Measurements from ENCODE around the gene OLFML1.
A peak's percentile ranks its signal among the peaks of the same experiment; 100 is the strongest.

OLFML1 gene

DNA sequence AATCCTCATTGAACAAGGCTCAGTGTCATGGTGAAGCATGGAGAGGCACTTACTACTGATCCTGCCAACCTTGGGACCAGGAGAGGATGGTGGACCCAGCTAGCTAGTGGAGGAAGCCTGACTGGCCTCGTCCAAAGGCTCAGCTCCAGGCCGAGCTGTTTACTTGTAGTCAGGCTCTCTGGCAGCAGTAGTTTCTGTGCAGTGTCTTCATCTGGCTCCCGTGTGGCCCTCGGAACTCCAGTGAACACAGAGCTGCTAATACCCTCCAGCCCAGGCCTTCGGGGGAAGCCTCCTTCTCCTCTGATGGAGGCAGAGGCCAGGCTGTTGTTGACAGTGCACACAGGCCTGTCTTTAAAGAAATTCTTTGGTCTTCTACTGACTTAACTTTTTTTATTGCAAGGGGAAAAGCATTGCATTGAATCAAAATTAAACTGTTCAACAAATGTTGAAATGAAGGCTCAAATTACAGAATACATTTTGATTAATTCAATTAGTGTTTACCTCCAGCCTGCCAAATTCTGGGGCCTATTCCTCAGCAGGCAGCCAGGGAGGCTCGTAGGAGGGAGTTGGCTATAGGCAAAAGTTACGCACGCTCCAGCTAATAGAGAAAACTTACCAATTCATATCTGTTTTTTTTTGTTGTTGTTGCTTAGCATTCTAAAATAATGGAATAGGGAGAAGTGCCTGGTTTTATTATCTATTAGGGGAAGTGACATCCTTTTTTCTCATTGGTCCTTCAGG lies 47.3 kb downstream of the OLFML1 start:
- DNase-seq (ENCODE audit: low read depth in 2 of 2): no peak

DNA sequence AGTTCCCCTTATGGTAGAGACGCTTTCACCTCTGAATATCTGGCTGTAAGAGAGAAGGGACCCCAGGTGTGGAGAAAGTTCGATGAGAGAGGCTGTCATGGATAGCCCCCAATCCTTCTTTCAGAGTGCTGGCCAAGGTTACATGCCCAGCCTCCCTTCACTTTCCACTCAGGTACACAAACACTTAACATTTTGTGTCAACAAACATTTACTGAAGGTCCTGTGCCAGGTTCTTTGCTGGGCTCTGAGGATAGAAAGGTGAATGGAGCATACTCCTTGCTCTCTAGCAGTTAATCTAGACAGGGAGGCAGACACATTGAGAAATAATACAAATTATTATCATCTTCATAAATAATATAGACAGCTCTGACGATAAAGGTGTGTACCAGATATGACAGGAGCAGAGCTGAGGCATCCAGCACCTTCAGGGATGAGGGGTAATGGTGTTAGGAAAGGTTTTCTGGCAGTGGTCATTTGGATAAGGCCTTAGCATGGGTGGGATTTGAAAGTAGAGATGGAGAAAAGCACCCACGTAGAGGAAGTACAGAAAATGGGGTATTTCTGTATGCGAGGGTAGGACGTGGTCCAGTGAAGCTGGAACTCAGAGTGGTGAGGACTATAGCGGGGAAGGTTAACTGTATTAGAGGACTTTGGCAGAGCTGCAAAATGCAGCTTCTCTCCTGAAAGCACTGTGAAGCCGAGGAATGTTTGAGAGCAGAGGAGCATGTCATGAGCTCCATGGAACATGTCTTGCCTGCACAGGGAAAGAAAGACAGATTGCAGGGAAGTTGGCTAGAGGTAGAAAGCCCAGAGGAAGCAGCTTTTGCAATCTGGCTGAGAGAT lies 48.1 kb downstream of the OLFML1 start:
- no peak for DNase-seq (ENCODE audit: low read depth in 2 of 2)

DNA sequence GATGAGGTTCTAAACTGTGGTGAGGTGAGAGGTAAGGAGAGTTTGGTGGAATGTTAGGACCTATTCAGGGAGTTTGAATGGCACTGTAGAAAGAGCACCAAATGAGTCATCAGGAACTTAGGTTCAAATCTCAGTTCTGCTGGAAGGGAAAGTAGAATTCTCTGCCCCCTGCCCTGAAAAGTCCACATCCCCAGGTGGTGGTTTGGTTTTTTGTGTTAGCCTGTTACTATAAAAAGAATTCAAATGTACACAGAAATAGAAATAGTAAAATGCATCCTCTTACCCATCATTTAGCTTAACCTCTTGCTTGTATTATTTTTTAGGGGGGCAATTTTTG lies 48.7 kb downstream of the OLFML1 start:
- DNase-seq (ENCODE audit: low read depth in 2 of 2): no peak

DNA sequence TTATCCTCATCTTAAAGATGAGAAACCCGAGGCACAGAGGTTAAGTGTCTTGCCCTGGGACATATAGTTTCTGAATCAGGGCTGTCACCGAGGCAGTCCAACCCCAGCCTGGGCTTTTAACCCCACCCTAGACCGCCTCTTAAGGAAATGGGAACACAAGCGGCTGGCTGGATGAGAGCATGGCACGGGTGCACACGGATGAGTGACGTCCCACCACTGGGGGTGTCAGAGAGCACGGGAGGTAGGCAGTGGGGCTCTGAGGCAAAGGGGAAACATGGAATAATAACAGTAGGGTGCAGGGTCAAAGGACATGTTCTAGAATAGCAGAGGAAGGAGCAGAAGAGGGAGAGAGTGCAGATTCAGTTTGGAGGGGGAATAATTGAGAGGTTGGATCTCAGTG lies 50.8 kb downstream of the OLFML1 start:
- DNase-seq (ENCODE audit: low read depth in 2 of 2): no peak

DNA sequence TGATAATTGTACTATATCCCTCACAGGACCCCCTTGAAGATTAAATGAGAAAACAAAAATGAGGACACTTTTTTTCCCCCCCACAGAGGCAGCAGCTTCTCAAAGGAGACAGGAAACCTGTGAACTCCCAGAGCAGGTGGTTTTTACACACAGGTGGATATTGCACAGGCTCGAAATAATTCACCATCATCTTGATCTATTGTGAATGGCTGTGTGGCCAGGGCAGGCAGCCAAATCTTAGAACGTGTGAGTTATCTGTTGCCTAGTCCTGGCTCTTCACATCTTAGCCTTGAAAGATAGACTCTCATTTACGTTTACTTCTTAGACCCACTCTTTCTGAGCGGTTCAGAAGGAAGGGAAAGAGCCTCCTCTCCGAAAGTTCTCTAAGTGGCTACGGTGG lies 52.0 kb downstream of the OLFML1 start:
- no peak for DNase-seq (ENCODE audit: low read depth in 2 of 2)

DNA sequence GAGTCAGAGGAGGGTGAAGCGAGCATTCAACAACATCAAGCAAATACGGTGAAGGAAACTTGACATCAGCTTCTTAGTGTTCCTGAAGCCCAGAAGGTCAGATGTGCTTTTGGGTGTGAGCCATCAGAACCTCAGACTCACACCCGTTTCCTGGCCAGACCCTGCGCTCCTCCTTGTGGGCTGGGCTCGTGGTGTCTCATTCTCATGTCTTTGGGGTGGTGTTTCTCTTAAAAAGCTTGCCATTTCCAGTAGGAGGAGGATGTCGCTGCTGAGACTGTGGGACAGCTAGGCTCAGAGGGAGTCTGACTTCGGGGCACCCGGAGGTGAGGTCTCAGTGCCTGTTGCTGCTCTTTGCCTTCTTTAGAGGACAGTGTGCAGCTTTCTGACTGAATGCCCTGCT lies 52.7 kb downstream of the OLFML1 start:
- no peak for DNase-seq (ENCODE audit: low read depth in 2 of 2)

DNA sequence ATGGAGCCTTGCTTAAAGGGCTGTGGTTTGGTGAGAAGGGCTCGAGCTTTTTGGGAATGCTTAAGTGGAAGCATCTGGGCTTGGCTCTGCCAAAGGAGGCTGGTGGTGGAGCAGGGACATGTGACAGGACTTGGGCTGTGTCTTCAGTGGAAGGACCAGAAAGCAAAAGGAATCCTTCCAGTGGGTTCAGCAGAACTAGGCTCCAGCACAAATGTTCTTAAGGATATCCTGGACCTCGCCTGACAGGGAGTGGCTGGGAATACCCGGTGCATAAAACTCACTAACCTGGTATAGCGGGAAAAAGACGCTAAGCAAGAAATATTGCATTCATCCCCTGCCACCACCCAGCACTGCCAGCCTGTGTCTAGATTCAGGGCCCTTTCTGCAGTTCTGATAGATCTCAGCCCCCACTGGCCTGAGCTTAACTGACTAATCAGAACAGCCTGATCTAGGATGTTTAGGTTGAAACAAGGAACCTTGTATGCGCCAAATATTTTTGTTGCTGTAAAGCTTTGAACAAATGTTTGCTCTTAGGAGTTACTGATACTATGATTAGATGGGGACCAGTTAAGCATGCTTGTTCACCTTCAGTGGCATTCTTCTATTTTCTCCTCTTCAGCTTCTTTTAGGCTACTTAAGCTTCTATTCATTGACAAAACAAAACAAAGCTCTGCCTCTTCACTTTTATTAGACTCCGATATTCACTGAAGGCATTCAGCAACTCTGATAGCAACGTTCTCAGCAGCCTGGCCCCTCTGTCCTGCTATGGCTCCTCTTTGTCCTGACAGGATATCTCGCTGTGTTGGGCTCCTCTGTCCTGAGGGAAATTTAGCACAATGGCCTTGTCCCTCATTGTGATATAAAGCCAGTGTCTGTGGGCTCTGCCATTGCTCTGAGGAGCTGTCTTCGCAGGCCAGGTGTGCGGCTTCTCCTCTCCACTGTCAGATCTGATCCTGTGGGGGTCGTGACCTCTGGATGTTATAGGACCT lies 53.5 kb downstream of the OLFML1 start:
- DNase-seq (ENCODE audit: low read depth in 2 of 2): no peak

DNA sequence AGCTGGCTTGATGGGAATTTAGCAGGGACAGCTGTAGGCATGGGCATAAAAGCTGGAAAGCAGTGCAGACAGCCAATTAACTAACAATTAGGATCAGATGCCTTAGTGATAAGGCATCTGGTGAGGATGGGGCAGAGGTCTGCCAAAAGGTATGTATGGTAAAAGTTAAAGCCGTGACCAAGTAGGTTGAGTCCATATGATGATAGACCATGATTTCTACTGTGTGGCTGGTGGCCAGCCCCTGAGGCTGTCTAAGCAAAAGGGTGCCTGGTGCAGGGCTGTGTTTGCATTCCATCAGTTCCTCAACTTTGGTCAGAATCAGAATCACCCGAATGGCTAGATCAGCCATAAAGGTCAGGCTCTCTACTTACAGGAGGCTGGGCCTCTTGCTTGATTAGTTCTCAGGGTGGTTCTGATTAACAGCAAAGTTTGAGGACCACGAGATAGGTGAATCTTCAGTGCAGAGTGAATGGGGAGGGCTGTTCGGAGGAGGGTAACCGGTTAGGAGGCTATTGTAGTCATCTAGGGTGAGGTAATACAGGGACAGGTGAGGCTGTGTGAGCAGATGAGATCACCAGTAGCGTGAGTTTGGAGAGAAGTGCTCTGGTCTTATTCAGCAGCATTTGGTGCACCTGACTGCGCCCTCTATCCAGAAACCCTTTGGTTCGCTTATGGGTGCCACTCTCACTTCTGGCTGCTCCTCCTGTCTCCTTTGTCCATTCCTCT lies 55.7 kb downstream of the OLFML1 start:
- DNase-seq (ENCODE audit: low read depth in 2 of 2): no peak

DNA sequence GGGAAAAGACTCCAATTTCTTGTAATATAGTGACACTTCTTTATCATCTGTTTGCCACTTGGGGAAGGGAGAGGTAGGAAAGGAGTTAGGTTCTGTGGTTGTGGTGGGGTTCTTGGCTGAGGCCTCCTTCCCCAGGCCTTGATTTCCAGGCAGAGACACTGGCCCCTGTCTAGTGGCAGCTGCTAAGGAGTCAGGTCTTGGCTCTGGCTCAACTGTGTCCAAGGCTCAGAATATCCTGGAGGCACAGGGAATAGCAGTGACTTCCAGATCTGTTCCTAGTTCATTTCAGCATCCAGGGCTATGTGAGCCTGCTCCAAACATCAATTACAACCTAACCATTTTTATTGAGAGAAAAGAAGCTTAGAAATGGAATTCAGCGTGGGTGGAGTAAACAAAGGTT lies 58.0 kb downstream of the OLFML1 start:
- DNase-seq (ENCODE audit: low read depth in 2 of 2): no peak

DNA sequence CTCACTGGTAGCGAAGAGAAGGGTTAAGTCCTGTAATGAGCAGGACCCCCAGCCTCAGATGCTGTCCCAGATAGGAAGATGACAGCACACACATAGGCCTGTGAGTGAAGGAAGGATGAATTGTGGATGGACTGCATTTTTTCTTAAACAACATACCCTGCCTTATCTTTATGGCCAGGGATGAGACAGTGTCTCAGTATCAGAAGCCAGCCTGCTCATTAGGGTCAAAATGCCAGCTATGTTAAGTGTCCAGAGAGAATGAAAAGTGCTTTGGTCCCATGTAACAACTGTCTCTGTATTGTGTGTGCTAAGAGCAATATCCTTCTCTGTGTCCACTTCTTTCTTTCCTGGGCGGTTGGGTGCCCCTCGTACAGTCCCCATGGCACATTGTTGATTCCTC lies 58.7 kb downstream of the OLFML1 start:
- no peak for DNase-seq (ENCODE audit: low read depth in 2 of 2)

DNA sequence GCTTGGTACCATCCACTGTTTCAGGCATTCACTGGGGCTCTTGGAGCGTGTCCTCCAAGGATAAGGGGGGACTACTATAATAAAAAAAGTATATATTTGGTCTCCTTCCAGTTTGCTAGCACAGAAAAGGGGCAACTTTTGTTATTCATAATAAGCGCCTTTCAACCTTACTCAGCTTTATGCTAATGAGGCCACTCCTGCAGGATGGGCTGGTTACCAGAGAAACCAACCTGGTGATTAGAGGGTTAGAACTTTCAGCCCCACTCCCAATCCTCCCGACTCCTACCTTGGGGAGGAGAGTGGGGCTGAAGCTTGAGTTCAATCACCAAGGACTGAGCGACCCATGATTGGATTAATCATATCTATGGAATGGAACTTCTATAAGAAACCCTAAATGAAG lies 60.3 kb downstream of the OLFML1 start:
- no peak for DNase-seq (ENCODE audit: low read depth in 2 of 2)

DNA sequence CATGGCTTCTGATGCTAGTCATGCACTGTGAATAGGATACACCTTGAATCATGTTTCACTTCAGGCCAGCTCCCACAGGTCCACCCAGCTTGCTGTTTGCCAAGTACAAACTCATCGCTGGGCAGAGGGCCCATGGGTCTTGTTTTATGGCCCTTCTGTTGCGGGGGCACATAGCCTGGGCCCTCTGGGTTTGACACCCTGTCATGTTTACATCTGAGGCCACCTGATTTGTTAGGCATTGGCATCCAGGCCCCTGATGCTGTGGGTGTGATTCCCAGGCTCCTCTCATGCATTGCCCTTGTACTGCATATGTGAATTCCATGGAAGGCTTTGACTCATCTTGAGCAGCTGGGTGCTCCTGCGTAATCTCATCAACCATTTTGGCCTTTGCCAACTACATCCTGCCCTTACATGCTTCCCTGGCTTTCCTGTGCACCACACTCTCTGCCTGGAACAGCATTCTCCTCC lies 61.1 kb downstream of the OLFML1 start:
- no peak for DNase-seq (ENCODE audit: low read depth in 2 of 2)

DNA sequence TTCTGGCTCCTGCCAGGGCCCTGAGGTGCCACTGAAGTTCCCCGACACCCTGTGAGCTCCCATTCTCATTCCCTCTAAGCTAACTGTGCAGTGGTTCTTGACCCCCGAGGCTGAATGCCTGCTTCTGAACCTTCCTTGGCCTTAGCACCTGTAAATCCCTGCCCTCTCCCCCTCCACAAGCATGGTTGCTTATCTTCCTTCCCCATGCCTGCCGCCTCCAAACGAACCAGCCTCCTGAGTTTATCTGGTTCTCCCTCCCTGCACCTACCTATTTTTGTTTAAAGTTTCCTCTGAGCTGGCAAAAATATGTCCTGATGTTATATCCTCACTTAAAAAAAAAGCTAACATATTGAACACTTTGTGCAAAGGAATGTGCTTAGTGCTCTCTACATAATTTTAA lies 62.4 kb downstream of the OLFML1 start:
- DNase-seq (ENCODE audit: low read depth in 2 of 2): no peak

DNA sequence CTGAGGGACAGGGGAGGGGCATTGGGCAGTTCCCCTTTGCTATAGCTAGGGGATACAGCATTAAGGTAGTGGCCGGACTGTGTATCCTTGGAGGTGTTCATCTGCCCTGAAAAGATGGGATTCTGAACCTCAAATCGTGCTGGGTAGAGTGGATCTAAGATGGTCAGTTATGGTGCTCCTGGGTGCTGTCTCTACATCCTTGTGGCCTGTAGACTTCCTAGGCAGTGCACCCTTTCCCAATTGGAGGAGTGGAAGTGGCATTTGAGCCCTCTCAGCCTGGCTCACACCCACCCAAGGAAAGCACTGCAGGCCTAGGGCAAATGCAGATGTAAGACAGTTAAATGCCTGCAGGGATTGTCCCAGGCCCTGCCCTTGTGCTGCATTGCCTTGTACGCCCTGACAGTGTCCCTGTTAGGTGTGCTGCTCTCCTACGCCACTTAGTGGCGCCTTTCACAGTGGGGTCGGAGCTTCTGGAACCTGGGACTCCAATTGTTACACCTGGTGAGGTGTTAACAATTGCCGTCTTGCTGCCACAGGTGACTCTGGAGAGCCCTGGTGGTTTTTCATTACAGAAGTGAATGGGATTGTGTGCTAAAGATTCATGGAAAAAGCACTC lies 63.5 kb downstream of the OLFML1 start:
- peak in 1 of 2 donors; percentile 12 for DNase-seq (ENCODE audit: low read depth in 2 of 2)

DNA sequence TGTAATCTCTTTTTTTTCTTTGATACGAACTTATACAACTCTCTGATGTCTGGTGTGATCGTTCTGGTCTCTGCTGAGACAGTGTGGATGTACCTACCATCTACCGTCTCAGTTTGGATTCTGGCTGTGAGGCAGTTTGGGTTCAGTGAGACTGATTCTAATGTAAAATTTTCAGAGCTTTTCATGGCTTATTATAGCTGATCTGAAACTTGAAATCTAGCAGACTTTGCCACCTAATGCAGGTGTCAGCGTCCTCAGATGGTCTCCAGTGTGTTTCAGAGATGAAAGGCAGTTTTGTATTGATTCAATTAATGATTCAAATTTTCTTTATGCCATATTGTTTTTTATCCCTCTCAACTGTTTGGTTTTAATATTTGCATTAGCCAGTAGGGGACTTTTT lies 64.4 kb downstream of the OLFML1 start:
- no peak for DNase-seq (ENCODE audit: low read depth in 2 of 2)

DNA sequence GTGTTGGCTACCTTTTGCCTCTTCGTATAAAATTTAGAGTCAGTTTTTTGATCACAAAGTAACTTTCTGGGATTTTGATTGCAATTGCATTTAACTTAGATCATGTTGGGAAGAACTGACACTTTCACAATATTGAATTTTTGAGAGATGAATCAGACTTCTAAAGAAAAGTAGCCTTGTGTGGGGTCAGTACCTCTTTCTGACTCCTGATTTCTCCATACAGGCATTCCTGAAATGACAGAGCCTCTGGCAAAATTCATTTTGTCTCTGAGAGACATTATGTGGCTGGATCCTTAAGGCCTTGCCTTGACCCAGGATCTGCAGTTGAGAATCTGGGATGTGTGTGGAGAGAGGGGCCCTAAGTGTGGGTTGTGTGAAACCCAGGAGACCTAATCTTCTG lies 66.3 kb downstream of the OLFML1 start:
- DNase-seq (ENCODE audit: low read depth in 2 of 2): no peak

DNA sequence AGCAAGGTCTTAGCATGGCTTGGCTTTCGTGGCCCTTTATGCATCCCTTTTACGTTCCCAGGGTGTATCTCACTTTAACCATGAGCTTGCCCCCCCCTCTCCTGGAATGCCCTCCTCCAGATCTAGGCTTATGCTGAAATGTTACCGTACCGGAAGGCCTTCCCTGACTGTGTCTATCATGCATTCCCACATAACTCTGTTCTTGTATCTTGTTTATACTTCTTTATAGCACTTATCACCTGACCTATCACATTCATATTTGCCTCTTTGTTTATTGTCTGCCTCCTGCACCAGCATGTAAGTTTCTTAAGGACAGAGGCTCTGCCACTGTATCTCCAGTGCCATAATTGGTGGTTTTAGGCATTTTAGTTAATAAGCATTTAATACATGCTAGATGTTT lies 67.4 kb downstream of the OLFML1 start:
- DNase-seq (ENCODE audit: low read depth in 2 of 2): no peak

DNA sequence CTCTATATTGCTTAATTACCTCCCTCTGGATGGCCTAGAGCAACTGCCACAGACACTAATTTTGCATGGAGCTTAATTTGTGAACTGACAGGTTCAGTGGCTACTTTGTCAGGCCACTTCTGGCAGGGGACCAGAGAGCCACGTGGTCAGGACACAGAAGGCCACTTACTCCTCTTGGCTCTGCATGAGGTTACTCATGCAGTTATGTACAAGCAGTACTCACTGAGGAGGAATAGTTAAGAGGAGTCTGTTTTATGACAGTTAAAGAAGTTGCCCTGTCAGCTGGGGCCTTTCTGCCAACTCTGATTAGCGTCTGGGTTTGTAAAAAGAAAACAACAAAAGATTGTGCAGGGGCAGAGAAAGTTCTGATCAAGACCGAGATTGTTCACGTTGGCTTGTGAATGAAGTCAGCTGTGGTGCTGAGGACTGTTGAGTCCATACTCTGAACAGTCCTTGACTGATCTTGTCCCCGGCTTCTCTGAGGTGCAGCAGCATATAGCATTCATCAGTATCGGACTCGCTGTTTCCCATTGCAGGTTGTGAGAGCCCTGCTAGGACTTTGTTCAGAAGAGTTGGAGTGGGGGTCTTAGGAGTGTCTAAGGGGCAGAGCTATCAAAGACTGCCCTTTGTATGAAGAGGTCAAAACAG lies 69.9 kb downstream of the OLFML1 start:
- no peak for DNase-seq (ENCODE audit: low read depth in 2 of 2)

DNA sequence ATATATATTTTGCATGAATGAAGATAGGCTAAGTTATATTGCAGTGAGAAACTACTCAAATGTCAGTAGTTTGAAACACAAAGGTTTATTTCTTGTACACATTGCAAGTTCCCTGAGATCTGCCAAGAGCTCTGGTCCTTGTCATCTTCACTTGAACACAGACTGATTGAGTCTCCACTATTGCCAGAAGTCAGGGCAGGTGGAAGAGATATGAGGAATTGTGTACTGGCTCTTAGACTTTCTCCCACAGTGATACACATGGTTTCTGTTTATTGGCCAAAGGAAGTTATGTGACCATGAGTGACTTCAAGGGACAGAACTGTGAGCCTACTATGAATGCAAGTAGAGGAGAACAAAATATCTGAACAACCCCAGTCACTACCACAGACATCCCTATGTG lies 72.7 kb downstream of the OLFML1 start:
- no peak for DNase-seq (ENCODE audit: low read depth in 2 of 2)

All from stimulated activated CD4-positive, alpha-beta T cell treated with anti-CD3 and anti-CD28 coated beads, Interleukin-15, amount 100 ng/mL, for 48 hours (primary cell).